Gastrocnemius medialis (tissue), 4 donors: ENCODE measurements around the gene RASSF1.

Experiments
- CTCF ChIP-seq, 5 experiments: fragments of 450-650 bp in 3 of 5; fragments of 200-600 bp in 2 of 5; sonication (generic) in 2 of 5; IDR thresholded peaks in 4 of 5; conservative IDR thresholded peaks in 1 of 5; 1 replicate in 4 of 5; 2 replicates in 1 of 5; pipeline ENCODE4 v1.5.1; 2016 to 2019; ENCODE audit warnings: antibody characterized with exemption in 5 of 5, mild to moderate bottlenecking in 3 of 5, moderate library complexity in 3 of 5
- POLR2A ChIP-seq, 2 donors: fragments of 450-650 bp; IDR thresholded peaks; one replicate each; pipeline ENCODE4 v1.6.1; 2017; ENCODE audit warnings: antibody characterized with exemption in 2 of 2, mild to moderate bottlenecking in 2 of 2, moderate library complexity in 2 of 2

DNA sequence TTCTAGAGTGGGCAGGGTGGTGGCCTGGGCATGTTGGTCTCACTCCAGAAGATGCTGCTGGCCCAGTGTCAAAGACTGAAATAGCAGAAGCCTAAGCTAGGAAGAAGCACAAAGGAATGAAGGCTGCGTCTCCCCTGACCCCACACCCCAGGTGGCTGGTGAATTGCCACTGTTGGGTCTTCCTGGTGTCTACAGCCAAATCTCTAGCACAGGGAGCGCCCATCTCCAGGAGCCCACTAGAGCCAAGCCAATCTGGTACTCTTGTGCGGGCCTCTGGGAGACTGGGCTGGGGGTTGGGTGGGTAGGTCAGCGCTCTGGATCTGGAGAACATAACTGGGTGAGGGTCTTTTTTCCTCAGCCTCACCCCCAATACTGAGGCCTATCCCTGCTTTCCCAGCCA is 13.5 kb downstream of the RASSF1 start:
- TF ChIP-seq CTCF (IDR thresholded peaks at IDR 0.05 in 4 of 5, conservative IDR thresholded peaks at IDR 0.05 in 1 of 5) (no peak), POLR2A (IDR thresholded peaks at IDR 0.05) (no peak)
